HEK293 (cell line): Measurements from ENCODE around the gene B4GALT5.
A peak's percentile ranks its signal among the peaks of the same experiment; 100 is the strongest.

Experiments used
- CTCF ChIA-PET: fragments of 350-600 bp; formaldehyde crosslinking; extraction: SDS; loops from one replicate; lab custom pipeline; 2021; ENCODE audit warnings: antibody characterized with exemption; lab: Yijun Ruan, JAX
- POLR2A ChIA-PET: fragments of 300-600 bp; formaldehyde crosslinking; extraction: SDS; loops from one replicate; lab custom pipeline; 2020; ENCODE audit warnings: antibody characterized with exemption, inconsistent platforms; lab: Yijun Ruan, JAX
- H3K27ac ChIP-seq: fragments of 200-500 bp; sonication (Bioruptor generic); 2 replicates; pipeline ENCODE4 v1.5.1; 2014; ENCODE audit warnings: low read depth, low read length, control low read depth, inconsistent platforms; ENCODE audit errors: extremely low read depth
- H3K36me3 ChIP-seq, 2 experiments: fragments of 200-500 bp in 1 of 2; sonication (Bioruptor generic) in 1 of 2; 1 replicate in 1 of 2; 2 replicates in 1 of 2; pipeline ENCODE4 v1.5.1; 2014 to 2017; ENCODE audit warnings: inconsistent platforms in 2 of 2, low read length in 2 of 2; ENCODE audit not compliant: control insufficient read depth in 2 of 2, insufficient read depth in 1 of 2
- H3K4me1 ChIP-seq: fragments of 200-500 bp; sonication (Bioruptor generic); 2 replicates; pipeline ENCODE4 v1.5.1; 2014; ENCODE audit warnings: mild to moderate bottlenecking, low read length, inconsistent platforms; ENCODE audit not compliant: control insufficient read depth, insufficient read depth
- H3K4me3 ChIP-seq: 2 replicates; pipeline ENCODE4 v1.5.1; 2011; ENCODE audit warnings: low read depth, mild to moderate bottlenecking, control low read depth, low read length, moderate library complexity
- H3K9me3 ChIP-seq: fragments of 200-500 bp; sonication (Bioruptor generic); 2 replicates; pipeline ENCODE4 v1.5.1; 2014; ENCODE audit warnings: low read depth, low read length, inconsistent platforms; ENCODE audit not compliant: control insufficient read depth, insufficient read depth
- IKZF3 ChIP-seq: fragments of 450-650 bp; IDR thresholded peaks from 2 replicates; pipeline ENCODE4 v1.5.0; 2018; ENCODE audit warnings: missing biosample characterization, mild to moderate bottlenecking, missing genetic modification characterization, moderate library complexity
- PRDM6 ChIP-seq: fragments of 450-650 bp; formaldehyde crosslinking; IDR thresholded peaks from 2 replicates; pipeline ENCODE4 v1.5.1; 2017; ENCODE audit warnings: missing biosample characterization, missing genetic modification characterization
- SALL2 ChIP-seq: fragments of 450-650 bp; formaldehyde crosslinking; IDR thresholded peaks from 2 replicates; pipeline ENCODE4 v1.5.0; 2017; ENCODE audit warnings: missing biosample characterization, mild to moderate bottlenecking, missing genetic modification characterization, borderline replicate concordance
- SP3 ChIP-seq: fragments of 450-650 bp; formaldehyde crosslinking; IDR thresholded peaks from 2 replicates; pipeline ENCODE4 v1.5.1; 2016; ENCODE audit warnings: missing biosample characterization, missing genetic modification characterization
- TCF7L2 ChIP-seq: IDR thresholded peaks from 2 replicates; pipeline ENCODE4 v1.6.1; 2011; ENCODE audit warnings: low read depth, mild to moderate bottlenecking, inconsistent platforms, low read length, moderate library complexity, borderline replicate concordance
- ZBTB48 ChIP-seq: fragments of 450-650 bp; formaldehyde crosslinking; IDR thresholded peaks from 2 replicates; pipeline ENCODE4 v1.5.1; 2016; ENCODE audit warnings: missing biosample characterization, missing genetic modification characterization
- ZEB2 ChIP-seq: fragments of 450-650 bp; formaldehyde crosslinking; IDR thresholded peaks from 2 replicates; pipeline ENCODE4 v1.5.1; 2016; ENCODE audit warnings: missing biosample characterization, missing genetic modification characterization
- ZFP3 ChIP-seq: fragments of 450-650 bp; formaldehyde crosslinking; IDR thresholded peaks from 2 replicates; pipeline ENCODE4 v1.5.1; 2016; ENCODE audit warnings: low read depth, missing biosample characterization, missing genetic modification characterization
- ZNF221 ChIP-seq: fragments of 450-650 bp; formaldehyde crosslinking; IDR thresholded peaks from 2 replicates; pipeline ENCODE4 v1.5.1; 2017; ENCODE audit warnings: missing biosample characterization, missing genetic modification characterization, borderline replicate concordance
- ZNF266 ChIP-seq: fragments of 450-650 bp; formaldehyde crosslinking; IDR thresholded peaks from 2 replicates; pipeline ENCODE4 v1.5.1; 2016; ENCODE audit warnings: missing biosample characterization, missing genetic modification characterization, low read depth
- ZNF514 ChIP-seq: fragments of 450-650 bp; formaldehyde crosslinking; IDR thresholded peaks from 2 replicates; pipeline ENCODE4 v1.5.1; 2016; ENCODE audit warnings: missing biosample characterization, missing genetic modification characterization
- ZNF521 ChIP-seq: fragments of 450-650 bp; formaldehyde crosslinking; IDR thresholded peaks from 2 replicates; pipeline ENCODE4 v1.5.1; 2017; ENCODE audit warnings: missing biosample characterization, mild to moderate bottlenecking, missing genetic modification characterization
- ZNF560 ChIP-seq: fragments of 450-650 bp; formaldehyde crosslinking; IDR thresholded peaks from 2 replicates; pipeline ENCODE4 v1.5.1; 2017; ENCODE audit warnings: missing biosample characterization, missing genetic modification characterization, borderline replicate concordance
- ZNF629 ChIP-seq: fragments of 450-650 bp; formaldehyde crosslinking; IDR thresholded peaks from 2 replicates; pipeline ENCODE4 v1.5.1; 2017; ENCODE audit warnings: missing biosample characterization, missing genetic modification characterization
- ZNF660 ChIP-seq: fragments of 450-650 bp; IDR thresholded peaks from 2 replicates; pipeline ENCODE4 v1.5.1; 2018; ENCODE audit warnings: missing biosample characterization, mild to moderate bottlenecking, missing genetic modification characterization
- TF ChIP-seq, protein P1 (sequence below): fragments of 450-650 bp; formaldehyde crosslinking; IDR thresholded peaks from 2 replicates; pipeline ENCODE4 v1.5.1; 2017; ENCODE audit warnings: missing biosample characterization, missing genetic modification characterization

The B4GALT5 gene

DNA sequence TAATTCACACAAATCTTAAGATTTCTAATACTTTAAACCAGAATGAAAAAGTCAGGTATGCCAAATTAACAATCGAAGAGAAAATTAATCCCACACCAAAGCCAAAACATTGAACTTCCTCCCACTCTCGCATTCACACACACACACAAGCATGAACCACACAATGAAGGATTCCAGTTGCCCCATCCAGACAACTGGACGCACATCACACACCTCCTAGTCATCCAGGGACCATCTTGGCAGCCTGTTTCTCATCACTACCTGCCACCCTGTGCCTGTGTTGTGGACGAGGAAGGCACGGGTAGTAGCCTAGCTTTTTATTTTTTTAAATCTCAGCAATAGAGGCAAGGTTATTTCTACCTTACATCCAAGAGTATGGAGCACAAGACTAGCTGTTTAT lies 15.2 kb downstream of the B4GALT5 start (continued):
- TF ChIP-seq ZNF266 (tag by site-specific recombination): no peak
- no peak for TF ChIP-seq PRDM6 (tag by site-specific recombination)

- Histone ChIP-seq H3K27ac (no peak overlapping the region), H3K36me3 (no peaks in the 10 kb centered on the region)
- POLR2A ChIA-PET: no interaction called here
- 0 out of 2 replicates have a peak, but pooled peaks have one; percentile 38 for TF ChIP-seq IKZF3 (tag by site-specific recombination)
- TF ChIP-seq, protein P1, sequence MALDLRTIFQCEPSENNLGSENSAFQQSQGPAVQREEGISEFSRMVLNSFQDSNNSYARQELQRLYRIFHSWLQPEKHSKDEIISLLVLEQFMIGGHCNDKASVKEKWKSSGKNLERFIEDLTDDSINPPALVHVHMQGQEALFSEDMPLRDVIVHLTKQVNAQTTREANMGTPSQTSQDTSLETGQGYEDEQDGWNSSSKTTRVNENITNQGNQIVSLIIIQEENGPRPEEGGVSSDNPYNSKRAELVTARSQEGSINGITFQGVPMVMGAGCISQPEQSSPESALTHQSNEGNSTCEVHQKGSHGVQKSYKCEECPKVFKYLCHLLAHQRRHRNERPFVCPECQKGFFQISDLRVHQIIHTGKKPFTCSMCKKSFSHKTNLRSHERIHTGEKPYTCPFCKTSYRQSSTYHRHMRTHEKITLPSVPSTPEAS (tag by site-specific recombination): peak; percentile 14; the same call in 1 of the 2 replicates
- TF ChIP-seq ZNF560 (tag by site-specific recombination): no peak
- TF ChIP-seq, all 188 proteins: peak for 2
- Histone ChIP-seq H3K9me3 (no peaks in the 10 kb centered on the region), H3K4me3 (no peak overlapping the region), H3K4me1 (peaks cover 21% of the 10 kb centered on the region)
- CTCF ChIA-PET: interaction anchor here (0.5 to 1.9 kb wide), 5 partner anchors 13 to 191 kb away, joined by 3 to 5 read pairs (median 4); no protein-coding TSS in a partner anchor
These were observed 16.6 kb downstream of the B4GALT5 start for GRCh38 chr20:49697071-49697470.

DNA sequence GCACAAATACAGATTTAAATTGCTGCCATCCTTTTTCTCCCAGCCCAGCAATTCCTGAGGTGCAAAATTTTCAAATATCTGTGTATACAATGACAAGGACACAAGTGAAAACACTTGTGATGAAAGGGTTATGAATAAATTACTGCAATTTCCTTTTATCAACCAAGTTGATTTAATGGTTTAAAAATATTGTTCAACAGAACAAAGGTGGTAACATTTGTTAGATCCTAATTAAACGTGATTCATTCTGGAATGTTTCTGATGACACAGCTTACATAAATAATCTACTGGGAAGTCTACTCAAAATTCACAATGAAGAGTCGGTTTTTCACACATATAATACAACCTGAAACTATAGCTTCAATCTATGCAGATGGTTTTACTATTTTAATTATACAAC lies 17.1 kb downstream of the B4GALT5 start:
- Histone ChIP-seq H3K9me3 (no peaks in the 10 kb centered on the region), H3K36me3 (no peaks in the 10 kb centered on the region), H3K4me1 (peaks cover 21% of the 10 kb centered on the region), H3K27ac (no peak overlapping the region), H3K4me3 (no peak overlapping the region)
- ChIA-PET POLR2A (no interaction called here), CTCF (interaction anchor here (0.5 to 1.9 kb wide), 5 partner anchors 14 to 192 kb away, joined by 3 to 5 read pairs (median 4); no protein-coding TSS in a partner anchor)
- no peak for TF ChIP-seq ZBTB48 (tag by site-specific recombination)
- 0 out of 2 replicates have a peak, but pooled peaks have one; percentile 39 for TF ChIP-seq ZEB2 (tag by site-specific recombination)
- no peak for TF ChIP-seq ZNF514 (tag by site-specific recombination)
- TF ChIP-seq ZNF660: peak; percentile 65; the same call in 1 of the 2 replicates
- no peak for TF ChIP-seq SALL2 (tag by site-specific recombination)
- TF ChIP-seq ZFP3 (tag by site-specific recombination): no peak
- peak; percentile 70 for TF ChIP-seq PRDM6 (tag by site-specific recombination)
- TF ChIP-seq ZNF629 (tag by site-specific recombination): peak; percentile 14; the same call in 1 of the 2 replicates
- no peak for TF ChIP-seq SP3 (tag by site-specific recombination)
- no peak for TF ChIP-seq ZNF221 (tag by site-specific recombination)

- no peaks in the 10 kb centered on the region for H3K36me3 ChIP-seq
- peaks cover 21% of the 10 kb centered on the region for H3K4me1 ChIP-seq
- ChIA-PET POLR2A (no interaction called here), CTCF (interaction anchor here (1.0 to 1.9 kb wide), 2 partner anchors 11 to 17 kb away, joined by 3 to 4 read pairs; no protein-coding TSS in a partner anchor)
- no peak overlapping the region for H3K27ac ChIP-seq
- no peak for TF ChIP-seq ZNF521 (tag by site-specific recombination)
- no peak for TF ChIP-seq TCF7L2
- peak; percentile 58; the same call in 1 of the 2 replicates for TF ChIP-seq IKZF3 (tag by site-specific recombination)
- peak; percentile 70 for TF ChIP-seq PRDM6 (tag by site-specific recombination)
- TF ChIP-seq, all 188 proteins: peak for 2
- Histone ChIP-seq H3K4me3 (no peak overlapping the region), H3K9me3 (no peaks in the 10 kb centered on the region)
These were observed 17.8 kb downstream of the B4GALT5 start for GRCh38 chr20:49695830-49696229.
